ENCODE results near the gene SRGAP2C.
"Not testable (repeated sequence)": the region's sequence is repeated elsewhere in the genome, so short reads cannot be mapped to it uniquely, and the experiment has no call there.

SRGAP2C gene

GRCh38 chr1:121279548-121279898 lies 94.7 kb downstream of the SRGAP2C start:
- DNase-seq (ENCODE audit: low spot score), result not testable (repeated sequence)

DNA sequence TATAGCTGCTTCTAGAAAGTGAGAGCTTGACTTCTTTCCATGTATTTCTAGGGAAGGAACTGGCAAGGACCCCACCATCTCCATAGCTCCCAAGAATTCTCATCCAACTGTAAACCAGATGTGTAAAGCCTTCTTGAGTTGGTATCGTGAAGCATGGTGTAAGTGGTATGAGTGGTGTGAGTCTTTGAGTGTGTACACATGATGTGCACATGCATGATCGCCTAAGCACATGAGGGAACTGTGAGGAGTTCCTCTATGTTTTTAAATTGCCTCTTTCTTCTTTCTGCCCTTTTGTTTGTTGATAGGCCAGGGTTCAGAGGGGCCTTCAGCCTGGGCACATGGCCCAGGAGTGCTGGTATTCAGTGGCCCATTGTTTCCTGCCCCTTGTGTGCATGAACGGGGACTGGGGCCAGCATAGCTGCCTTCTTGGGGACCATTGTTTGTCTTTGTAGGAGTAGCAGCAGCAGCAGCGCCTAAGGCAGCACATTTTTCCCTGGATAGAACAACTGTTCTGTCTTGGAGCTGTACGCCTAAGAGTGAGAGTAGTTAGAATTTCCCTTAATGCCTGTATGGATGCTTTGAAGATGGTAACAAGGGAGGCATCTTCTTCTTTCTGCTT lies 96.0 kb downstream of the SRGAP2C start:
- DNase-seq (ENCODE audit: low spot score), result not testable (repeated sequence)

DNA sequence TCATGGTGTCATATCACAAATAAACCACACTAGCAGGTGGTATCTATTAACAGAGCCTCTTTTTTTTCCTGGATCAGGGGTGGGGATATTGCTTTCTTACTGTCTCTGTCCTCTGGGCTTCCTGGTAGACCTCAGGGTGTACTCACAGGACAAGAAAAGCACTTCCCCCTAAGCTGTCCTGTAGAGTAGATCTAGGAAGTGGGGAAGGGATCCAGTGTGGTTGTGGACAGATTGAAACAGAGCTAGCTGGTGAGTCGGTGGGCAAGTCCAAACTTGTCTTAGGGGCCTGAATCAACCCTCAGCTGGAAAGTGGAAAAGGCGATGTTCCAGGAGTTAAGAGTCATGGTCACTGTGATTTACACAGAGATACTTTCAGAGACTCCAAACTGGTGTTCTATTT lies 96.7 kb downstream of the SRGAP2C start:
- DNase-seq (ENCODE audit: low spot score), result not testable (repeated sequence)

GRCh38 chr1:121283587-121284180 lies 98.9 kb downstream of the SRGAP2C start:
- not testable (repeated sequence) for DNase-seq (ENCODE audit: low spot score)

GRCh38 chr1:121292590-121292989 lies 107.8 kb downstream of the SRGAP2C start:
- not testable (repeated sequence) for DNase-seq (ENCODE audit: low spot score)

DNA sequence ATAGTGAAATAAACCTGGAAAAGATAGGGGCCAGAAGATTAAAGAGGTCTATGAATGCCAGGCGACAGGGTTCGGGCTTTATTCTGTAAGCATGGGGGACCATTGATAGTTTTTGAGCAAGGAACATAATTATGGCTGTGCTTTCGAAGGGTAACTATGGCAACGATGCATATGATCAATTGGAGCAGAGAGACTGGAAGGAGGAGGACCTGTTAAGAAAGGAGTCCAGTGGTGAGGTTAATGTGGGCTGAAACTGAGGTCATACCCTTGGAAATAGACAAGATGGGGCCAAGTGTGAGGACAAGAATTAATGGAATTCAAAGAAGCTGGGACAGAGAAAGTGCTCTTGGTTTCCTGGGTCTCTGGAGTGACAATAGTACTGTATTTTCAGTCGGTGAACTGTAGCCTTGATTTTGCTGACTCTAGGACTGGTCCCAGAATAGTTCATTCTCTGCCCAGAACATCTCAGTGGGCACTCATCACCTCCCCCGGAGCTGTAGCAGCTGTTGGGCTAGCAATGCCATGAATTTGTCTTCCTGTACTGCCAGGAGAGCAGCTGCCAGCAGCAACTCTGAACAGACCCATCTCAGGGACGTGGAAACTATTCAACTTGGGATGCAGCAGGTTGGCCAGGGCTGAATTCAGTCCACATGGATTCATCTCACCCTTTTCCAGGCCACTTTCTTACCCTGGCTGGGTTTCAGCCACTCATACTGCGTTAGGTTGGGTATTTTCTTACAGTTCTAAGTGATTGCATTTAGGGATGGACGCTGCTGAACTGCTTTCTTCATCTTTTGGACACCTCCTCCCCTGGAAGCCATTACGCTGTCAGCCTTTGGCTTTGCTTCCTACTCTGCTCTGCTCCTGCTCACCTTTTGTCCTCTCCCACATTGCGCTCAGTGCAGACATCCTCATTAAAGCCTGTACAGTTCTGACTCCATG lies 108.8 kb downstream of the SRGAP2C start:
- not testable (repeated sequence) for DNase-seq (ENCODE audit: low spot score)

GRCh38 chr1:121294205-121294570 lies 109.4 kb downstream of the SRGAP2C start:
- not testable (repeated sequence) for DNase-seq (ENCODE audit: low spot score)

DNA sequence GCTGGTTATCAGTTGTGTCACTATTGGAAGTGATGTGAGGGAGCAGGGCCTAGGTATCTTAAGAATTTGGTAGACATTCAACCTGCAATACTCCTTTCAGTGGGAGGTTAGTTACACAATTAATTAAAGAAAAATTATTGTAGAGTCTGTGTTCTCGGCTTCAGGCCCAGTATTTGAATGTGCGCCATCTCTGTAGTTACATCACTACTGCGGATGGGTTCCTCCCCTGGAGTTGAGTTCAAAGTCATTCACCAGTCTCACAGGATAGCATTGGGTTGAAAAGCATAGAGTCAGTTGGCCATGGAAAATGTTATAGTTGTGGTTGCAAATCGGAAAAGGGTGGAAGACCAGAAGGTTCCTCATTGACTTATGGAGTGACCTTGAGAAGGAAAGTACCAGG lies 111.8 kb downstream of the SRGAP2C start:
- DNase-seq (ENCODE audit: low spot score), result not testable (repeated sequence)

DNA sequence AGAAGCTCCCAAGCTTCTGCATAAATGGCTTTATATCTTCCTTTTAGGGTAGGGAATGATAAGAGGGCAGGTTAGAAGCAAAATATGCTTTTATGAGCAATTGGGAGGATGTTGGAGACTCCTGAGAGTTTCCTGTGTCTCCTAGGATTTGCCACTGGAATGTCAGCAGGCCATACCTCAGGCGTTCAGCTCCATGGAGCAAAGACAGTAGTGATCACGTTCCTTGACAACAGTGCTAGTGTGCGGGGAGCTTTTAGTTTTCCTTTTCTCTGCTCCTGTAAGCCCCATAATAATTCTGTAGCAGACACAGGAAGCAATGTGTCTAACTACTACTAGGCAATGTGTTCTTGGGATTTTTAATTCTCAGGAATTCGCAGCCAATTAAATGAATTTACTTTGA lies 113.8 kb downstream of the SRGAP2C start:
- not testable (repeated sequence) for DNase-seq (ENCODE audit: low spot score)

DNA sequence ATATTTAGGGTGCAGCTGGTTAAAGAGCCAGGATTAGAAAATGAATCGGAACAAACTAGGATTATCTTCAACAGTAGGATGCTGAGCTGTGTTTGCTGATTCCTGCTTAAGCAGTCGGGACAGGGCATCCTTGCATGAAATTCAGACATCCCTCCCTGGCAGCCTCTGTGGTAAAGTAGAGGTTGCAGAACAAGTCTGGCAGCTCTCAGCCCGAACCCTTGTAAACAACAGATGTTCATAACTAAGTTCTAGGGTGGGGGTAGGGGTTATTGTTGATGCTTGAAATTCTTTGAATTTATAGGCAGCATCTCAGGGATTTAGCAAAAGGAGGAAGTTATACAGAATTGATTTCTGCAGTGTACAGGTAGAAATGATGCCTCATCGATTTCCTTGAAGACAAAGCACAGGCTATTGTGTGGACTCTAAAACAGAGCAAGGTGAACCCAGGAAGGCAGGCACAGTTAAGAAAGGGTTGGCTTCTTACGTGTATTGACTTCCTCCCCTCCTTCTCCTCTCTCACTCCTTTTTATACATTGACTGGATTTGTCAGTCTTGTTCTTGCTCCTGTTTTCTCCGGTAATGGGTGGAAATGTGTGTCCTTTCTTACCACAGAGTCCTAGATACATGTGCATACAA lies 114.9 kb downstream of the SRGAP2C start:
- DNase-seq (ENCODE audit: low spot score), result not testable (repeated sequence)

GRCh38 chr1:121301876-121302275 lies 117.1 kb downstream of the SRGAP2C start:
- not testable (repeated sequence) for DNase-seq (ENCODE audit: low spot score)

DNA sequence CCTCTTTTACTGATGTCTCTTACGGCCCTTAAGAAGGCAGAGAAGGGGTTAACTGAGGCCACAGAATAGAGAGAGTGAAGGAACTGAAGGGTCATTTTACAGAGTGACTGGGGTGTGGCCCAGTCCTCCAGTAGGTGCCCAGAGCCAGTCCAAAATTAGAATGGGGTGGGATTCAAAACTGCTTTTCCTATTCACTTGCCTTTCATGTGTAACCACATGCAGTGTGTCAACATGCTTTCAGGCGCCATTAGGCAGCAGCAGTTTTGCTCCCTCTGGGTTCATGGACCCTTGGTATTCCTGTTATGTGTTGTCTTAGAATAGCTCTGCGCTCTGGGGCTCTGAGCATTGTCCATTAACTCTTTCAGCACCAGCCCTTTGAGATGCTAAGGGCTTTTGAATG lies 123.0 kb downstream of the SRGAP2C start:
- not testable (repeated sequence) for DNase-seq (ENCODE audit: low spot score)

DNA sequence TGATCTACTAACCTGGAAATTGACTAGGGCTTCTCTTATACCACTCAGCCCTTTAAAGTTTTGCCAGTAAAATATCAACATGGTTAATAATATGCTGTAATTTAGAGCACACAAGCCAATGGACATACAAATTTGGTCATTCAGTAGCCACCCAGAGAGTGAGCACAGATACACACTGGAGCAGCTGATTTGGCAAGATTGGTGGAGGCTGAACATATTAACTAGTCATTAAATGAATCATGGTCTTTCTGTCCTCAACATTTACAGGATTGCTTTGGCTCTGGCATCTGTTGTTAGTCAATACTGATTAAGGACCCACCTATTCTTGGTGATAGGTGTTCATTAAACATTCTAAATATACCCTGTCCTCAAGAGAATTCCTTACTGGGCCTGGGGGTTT lies 130.7 kb downstream of the SRGAP2C start:
- not testable (repeated sequence) for DNase-seq (ENCODE audit: low spot score)

DNA sequence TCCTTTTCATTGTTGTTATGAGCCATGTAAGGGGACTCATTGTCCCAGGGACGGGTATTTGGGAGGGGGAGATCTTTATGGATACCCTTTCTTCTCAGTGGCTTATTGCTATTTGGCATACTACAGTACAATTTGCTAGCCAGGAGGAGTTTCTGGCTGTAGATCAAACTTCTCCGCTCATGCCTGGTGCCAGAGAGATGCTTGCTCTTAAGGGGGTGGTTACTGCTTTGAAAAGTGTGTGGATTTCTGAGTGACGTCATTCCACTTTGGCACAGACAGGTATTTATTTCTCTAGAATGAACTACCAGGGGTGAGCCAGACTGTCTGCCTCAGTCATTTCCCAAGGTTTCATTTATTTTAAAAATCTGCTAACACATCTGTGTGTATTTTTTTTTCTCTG lies 131.3 kb downstream of the SRGAP2C start:
- not testable (repeated sequence) for DNase-seq (ENCODE audit: low spot score)

DNA sequence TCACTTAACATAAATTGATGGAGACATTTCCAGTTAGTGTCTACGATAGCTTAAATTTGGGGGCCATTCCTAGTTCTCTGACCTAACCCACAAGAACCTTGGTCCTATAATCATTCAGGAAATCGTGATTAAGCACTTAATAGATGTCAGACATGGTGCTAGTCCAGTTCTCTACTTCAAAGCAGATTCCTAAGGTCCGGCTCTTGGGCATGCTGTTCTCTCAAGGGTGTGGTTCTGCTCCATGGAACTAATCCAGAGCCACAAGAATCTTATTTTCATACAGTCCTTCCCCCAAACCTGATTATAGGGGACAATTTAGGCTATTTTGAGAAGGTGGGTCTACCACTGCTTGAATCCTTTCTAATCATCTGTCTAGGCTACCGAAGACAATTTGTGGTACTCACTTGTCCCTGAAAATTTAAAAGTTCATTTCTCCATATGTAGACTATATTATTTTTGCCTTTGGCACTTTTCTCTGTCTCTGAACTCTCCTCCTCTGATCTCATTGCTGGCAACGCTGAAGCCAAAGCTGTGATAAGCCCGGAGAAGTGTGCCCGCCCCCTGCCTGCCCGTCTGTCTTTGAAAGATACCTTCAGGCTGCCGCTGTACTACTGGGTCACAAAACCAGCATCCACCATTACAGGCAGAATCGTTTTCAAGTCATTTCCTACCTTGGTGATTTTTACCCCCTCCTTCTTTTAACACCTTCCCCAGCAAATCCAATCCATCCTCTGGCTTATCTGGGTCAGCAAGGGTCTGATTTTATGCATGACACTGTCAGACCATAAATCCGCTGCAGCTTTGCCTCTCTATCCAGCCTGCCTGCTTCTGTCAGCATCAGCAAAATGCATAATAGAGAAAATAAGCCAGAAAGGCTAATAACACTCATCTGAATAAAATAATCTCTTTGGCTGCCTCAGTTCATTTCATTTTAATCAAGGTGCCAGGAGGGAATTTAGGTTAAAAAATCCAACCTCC lies 133.0 kb downstream of the SRGAP2C start:
- DNase-seq (ENCODE audit: low spot score), result not testable (repeated sequence)

DNA sequence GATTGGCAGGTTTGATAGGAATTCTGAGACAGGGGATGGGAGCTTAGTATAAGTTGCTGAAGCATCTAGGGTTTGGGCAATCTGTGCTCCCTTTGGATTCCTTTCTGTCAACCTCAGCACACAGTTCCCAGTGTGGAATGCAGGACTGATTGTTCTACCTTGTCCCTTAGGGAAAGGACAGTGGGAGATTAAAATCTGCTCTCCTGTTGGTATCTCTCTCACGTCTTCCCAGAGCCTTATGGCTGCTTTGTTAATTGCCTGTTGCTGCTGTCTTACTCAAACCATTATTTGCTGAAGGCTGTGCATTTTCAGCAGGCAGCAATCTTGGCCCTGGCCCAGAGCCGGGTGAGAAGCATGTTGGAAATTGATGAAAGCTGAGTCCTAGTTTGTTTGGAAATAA lies 133.9 kb downstream of the SRGAP2C start:
- not testable (repeated sequence) for DNase-seq (ENCODE audit: low spot score)

DNA sequence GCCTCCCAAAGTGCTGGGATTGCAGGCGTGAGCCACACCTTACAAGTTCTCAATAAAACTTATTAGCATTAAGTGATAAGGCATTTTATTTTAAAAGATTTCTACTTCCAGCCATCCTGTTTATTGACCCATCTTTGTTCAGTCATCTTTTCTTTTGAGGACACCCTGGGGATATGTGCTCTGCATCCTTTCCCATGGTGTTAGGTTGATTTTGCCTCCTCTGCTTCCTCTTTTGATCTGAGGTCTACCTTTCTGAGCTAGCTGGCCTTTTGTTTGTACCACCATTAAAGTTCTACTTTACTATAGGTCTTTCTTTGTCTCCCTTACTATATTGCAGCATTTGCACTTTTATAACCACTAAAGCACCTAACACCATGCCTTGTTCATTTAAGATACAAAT lies 136.9 kb downstream of the SRGAP2C start:
- not testable (repeated sequence) for DNase-seq (ENCODE audit: low spot score)

DNA sequence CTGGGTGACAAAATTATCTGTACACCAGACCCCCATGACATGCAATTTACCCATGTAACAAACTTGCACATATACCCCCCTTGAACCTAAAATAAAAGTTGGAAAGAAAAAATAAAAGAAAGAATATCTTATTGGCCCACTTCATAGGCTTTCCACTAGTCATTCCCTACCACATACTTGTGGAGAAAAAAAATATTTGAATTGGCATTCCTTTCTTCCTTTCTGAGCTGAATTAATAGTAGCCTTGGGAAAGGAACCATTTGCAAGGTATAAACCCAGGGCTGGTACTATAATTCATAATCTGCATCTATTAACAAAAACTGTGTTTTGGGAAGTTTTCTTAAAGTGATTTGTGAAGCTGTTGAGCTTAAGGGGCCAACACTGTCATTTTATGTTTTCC lies 140.0 kb downstream of the SRGAP2C start:
- DNase-seq (ENCODE audit: low spot score), result not testable (repeated sequence)

- not testable (repeated sequence) for DNase-seq (ENCODE audit: low spot score)
These were observed 147.4 kb downstream of the SRGAP2C start for GRCh38 chr1:121332141-121332540.

DNA sequence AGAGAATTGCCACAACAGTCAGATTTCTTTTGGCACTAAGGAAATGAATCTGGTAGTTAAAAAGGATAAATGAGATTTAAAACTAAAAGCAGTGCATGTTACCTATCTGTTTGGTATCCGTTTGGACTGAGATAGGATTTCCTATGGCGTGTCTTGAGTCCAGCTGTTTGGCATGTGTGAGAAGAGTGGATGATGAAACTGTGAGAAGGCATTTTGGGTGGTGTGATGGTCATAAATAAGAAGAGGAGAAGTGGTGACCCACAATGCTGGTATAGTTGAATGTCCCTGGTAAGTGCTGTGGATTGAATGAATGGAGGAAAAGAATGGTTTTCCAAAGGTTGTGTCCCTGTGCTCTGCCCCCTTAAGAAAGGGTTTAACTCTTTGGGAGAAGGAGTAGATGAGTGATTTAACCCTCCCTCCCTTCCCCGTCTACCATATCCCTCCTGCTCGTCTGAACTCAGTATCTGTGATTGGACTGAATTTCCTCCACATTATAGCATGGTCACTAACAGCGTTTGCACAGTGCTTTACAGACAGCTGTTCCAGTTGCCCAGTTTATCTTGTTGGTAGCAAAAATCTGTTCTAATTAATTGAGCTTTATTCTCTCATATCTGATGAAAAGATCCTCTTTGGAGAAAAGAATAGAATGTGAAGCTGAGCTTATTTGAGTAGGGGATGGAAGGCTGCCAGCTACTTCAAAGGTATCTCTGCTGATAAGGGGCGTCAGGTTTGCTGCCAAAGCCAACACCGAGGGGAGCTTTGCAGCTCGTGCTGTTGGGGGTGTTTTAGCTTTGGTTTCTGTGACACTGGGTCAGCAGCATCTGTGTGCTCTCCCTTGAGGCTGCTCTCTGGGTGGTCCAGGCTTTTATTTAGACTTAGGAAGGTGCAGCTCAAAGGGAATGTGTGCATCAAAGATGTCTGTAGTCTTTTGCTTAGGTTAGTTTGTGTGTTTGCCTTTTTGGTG lies 148.1 kb downstream of the SRGAP2C start:
- DNase-seq (ENCODE audit: low spot score), result not testable (repeated sequence)

Measured in HuH-7 (cell line).